Dermis blood vessel endothelial cell (primary cell): ENCODE data around the gene BTG2. TPM values are rescaled to one million over a fixed set of nuclear protein-coding genes. Genes with fewer than 3 reads are reported as not detected.

Experiments
- DNase-seq: peaks from one replicate; pipeline ENCODE4 v3.0.0; 2010
- total RNA-seq: library from RNA; depleted of rRNA; stranded (reverse); fragments of >200 nt; gene quantifications from 2 replicates; pipeline ENCODE4 v1.2.3, GENCODE V29; 2014

BTG2 gene
- total RNA-seq, 1 donor from 2014 or later = 64.7 TPM

DNA sequence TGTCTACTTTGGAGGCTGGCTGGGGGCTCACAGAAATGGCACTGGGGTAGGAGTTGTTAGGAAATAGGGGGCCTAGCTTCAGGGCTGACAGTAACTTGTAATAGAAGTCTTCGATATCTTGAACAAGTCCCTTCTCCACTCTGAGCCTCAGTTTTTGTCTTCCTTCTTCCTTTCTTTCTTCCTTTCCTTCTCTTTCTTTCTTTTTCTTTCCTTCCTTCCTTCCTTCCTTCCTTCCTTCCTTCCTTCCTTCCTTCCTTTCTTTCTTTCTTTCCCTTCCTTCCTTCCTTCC is 12.9 kb downstream of the BTG2 start:
- no peak for DNase-seq

DNA sequence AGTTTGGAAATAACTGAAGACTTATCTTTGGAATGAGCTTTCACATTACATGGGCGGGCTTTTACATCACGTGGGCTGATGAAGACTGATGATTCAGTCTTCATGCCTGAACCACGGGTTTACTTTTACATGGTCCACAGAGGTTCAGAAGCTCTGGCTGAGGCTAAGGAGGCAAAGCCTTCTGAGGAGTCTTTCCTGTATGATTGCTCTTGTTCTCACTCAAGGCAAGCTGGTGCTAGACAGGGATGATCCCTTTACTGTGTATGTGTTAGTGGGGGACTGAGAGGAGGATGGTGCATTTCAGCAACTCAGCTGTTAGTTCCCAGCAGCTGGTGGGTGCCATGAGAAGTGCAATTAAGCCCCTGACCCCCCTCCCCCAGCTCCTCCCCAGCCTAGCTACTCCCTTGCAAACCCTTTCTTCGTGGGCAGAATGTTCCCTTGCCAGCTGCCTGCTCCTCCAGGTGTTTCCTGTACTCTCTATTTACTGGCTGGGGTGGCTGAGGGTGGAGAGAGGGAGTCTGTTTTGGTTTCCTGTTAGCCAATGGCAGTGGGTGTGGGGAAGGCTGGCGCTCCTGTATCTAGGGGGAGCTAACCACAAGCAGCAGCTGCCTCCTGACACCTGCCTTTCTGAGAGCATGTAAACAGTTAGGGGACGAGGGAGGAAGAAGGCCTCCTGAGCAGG is 15.4 kb downstream of the BTG2 start:
- DNase-seq = peak; percentile 93

DNA sequence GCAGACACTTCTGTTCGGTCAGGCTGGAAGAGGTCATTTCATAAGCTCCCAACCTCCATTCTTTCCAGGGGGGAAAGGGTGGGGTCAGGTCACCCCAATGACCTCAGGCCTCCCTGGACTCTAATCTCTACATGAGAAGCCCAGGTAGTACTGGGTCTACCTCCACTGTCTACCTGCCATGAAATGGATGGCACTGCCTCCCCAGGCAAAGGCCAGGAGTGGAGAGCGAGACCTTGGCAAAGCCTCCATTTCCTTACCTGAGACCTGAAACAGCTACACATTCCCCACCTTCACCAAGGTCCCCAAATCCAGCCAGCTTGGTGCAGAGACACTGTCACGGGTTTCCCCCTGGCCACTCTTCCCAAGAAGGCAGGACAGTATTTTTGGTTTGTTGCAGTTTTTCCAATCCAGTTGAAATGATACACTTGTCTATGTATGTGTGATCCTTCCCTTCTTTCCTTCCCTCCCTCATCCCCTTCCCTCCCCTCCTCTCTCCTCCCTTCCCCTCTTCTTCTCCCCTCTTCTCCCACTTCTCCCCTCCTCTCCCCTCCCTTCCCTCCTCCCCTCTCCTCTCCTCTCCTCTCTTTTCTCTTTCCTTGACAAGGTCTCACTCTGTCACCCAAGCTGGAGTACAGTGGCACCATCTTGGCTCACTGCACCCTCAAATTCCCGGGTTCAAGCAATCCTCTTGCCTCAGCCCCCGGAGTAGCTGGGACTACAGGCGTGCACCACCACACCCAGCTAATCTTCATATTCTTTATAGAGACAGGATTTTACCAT is 16.1 kb downstream of the BTG2 start:
- DNase-seq = no peak

DNA sequence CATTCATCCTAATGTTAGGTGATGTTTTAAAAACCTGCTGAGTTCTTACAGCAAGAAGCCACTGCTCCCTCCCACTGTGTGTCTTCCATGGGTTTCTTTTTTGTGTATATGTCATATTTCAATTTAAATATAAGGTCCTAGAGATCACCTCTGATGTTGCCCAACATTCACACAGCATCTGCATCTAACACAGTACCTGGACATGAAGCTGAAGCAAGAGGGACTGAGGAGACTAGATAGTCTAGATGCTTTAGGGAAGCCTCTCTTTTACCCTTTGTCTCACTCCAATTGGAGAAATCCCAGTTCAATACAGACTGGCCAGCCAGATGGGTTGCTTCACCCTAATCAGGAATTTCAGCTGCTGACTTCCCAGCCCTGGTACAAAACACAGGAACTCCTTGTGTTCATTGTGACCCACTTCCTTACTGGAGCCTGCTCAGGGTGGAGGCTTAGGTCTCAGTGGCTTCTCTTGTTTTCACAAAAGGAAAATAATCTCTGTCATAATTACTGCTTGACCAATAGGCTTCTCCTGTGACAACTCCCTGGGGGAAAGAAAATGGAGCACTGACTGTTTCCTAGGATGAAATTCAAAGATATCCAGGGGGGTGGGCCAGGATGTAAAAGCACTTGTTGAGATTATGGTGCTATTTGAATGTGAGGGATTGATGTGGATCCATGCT is 17.3 kb downstream of the BTG2 start:
- DNase-seq = peak; percentile 88

DNA sequence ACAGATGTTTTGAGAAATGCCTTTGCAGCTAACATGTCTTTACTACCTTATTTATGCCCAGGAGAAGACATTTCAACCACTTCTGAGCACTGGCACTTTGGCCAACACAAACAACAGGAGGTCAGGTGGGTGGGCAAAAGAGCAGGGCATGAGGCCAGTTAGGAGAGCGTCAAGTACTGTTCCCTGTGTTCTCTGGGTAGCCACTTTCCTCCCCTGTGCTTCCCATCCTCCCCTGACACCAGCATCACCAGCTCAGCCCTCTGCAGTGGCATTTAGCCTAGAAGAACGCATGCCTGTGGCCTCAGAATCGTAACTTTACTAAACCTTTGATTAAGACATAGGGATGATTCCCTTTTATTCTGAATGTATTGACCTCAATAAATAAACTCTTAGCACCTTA is 18.3 kb downstream of the BTG2 start:
- no peak for DNase-seq

DNA sequence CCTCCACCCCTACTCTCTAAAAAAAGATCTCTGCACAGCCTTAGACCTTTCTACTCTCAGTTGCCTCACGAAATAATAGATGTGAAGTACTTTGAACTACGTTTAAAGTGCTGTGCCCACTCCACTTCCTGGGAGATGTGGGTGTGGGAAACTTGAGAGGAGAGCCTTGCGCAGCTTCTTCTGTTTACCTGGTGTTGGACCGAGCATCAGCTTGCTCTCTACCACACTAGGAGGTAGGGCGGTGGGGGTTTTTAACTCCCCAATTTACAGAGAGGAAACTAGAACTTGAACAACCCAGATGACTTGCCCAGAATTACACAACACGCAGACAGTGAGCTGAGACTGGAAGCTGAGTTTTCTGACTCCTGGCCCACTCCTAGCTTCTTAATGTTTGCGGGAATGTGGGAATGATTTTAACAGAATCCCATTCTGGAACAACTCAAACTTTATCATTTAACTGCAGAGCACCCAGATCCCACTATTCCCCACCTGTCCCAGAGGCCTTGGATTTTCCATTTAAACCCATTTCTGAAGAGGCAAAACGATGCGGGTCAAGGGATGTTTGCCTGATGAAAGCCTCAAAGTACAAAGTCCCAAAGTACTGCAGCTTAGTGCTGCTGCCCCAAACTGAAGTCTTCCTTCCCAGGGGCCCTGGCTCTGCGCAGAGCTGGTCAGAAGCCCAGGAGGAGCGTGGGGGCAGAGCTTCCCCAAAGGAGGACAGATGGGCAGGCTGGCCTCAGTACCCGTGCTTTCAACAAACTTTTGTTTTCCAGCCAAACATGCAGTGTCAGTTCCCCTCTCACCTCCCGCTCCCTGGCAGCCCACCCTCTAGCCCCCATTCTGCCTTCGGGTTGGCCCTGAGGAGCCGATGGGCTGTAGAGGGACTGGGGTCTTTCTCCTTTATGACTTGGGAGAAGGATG is 19.0 kb downstream of the BTG2 start:
- DNase-seq = no peak

DNA sequence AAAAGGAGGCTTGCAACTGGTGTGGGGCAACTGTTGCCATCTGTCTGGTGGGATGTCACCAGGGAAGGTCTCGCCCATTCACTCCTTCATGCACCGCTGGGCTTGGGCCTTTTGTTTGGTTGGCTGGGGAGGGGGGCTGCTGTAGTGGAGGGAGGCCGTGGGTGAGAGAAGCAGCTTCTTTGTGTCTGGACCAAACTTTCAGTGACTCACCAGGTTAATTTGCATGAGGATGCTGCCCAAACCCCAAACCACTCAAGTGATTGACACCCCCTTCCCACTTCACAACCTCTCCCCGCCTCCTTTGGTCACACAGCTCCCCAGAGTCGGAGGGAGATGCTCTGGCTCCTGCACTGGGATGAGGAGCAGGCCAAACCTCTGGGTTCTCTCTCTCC is 19.7 kb downstream of the BTG2 start:
- DNase-seq = peak; percentile 30

DNA sequence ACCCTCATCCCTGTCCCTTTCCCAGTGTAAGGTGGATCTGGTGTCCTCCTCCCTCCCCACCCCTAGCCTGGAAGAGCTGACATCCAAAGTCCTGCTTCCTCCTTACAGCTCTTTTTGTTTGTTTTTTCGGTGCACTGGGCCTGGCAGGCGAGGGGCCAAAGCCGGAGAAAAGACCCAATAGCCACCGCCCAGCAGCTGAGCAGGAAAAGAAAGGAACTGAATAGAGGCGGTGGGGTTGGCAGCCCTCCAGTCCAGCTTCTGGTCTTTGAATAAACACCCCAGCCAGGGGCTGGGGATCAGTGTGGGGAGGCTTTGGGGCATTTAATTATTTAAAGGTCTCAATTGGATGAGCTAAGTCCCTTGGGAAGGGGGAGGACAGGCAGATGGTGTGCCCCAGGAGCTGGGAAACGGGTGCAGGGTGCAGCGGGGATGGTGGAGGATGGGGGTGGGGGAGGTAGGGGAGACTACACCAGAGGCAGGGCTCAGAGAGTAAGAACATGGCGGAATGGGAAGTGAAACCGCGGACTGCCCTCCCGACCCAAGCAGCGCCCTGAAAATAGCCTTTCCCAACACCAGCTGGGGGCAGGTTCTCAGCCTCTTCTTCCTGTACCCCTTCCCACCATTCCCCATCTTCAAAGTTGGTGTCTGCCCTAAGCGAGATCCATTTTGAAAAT is 20.2 kb downstream of the BTG2 start:
- DNase-seq = peak; percentile 53

DNA sequence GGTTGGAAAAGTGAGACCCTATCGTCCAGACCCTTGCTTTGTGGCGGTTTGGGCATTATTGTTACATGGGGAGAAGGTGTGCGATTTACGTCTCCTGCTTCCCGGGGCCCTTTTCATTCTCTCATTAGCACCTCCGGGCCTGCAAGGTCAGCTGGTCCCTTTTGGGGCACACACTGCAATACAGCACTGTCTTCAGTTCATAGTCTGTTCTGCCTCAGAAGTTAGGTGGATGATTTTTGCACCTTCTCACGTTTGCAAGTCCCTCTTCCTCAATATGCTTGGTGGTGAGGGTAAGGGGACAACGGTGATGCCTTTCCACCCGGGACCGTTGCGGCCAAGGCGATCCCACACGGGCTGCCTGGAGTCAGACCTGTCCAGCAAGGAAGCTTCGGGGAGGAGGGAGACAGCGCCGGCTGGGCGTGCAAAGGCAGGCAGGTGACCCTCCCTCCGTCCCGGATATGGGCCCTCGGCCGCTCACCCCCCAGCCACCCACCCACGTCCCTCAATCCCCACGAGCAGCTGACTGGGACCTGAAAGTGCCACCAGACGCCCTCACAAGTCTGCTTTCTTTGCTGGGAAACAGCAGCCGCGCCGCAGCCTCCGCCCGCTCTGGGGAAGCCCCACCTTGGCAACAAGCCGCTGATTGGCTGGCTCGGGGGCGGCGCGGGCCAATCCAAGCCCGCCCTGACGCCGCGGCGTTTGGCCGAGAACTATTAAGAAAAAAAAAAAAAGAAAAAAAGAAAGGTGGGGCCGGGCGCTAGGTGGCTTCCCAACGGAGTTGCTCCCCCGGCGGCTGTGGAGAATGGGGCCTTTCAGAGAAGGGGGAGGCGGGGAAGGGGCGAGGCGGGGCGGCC is 21.7 kb downstream of the BTG2 start:
- DNase-seq = peak; percentile 95

DNA sequence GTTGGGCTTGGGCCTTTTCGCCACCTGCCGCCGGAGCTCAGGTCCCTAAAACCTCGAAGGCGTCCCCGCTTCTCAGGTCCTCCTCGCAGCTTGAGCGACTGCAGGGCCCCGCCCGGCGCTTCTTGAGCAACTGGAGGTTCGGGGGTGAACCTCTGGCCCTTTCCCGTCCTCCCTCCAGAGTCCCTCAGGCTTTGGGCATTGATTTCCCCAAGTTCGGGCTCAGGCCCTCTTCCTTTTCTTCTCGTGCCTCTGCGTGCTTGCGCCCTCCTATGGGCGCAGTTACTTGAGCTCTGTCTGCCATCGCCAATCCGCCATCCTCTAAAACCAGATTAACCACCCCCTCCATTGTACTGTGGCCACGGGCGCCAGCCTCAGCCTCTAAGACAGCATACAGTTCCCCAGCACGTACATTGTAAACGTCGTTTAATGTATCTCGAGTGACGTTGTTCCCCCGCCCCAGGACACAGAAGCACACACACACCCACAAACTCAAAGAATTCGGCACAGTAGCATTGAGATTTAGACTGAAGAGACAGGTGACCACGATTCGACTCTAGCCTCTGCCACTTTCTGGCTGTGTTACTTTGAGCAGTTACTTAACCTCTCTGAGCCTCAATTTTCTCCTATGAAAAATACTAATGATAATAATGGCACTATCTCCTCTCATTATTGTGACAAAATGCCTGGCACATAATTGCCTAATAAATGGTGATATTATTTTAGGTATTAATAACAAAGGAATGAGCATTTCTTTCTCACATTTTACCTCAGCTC is 22.6 kb downstream of the BTG2 start:
- DNase-seq = peak; percentile 73

DNA sequence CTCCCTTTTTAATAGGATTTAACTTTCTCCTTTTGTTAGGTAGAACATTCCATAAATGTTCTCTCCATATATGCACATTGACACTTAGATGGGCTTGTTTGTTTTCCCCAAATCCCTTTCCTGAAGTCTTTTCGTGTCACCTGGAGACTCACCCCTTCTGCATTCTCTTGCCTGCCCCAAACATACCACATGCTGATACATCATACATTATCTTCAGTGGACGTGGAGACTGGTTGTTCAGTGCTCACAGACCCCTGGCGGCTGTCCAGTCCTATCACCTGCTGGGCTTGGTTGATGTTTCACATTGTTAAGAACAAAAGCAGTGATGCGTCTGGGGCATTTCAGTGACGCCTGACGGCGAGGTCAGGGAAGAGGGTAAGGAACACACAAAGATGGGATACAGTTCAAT is 23.4 kb downstream of the BTG2 start:
- DNase-seq = peak; percentile 76

DNA sequence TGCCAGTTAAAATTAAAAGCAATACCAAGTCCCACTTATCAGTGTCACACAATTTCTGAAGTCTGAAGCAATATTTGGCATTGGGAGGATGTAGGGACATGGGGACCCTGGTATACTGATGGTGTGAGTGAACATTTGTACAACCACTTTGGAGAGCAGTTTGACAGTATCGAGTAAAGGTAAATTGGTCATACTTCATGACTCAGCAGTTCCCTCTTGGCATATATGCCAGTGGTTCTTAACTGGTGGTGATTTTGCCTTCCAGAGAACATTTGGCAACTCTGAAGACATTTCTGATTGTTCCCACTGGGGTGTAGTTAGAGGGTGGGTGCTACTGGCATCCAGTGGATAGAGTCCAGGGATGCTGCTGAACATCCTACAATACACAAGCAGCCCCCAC is 25.9 kb downstream of the BTG2 start:
- DNase-seq = no peak

DNA sequence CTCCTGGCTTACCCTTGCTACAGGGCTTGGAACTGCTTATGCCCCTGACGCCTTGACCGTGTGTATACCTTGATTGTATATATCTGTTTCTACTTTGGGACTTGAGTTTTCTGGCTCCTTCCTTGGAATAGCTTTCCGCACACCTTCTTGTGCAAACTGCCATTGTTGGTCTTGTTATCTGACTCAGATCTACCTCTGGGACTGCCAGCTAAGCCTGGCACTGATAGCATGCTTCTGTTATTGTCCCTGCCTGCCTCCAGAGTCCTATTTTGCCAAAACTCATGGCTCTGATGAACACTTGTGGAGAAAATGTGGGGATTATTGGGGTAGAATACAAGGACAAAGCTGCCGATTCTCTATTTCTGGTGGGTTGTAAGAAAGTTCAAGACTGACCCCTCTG is 30.2 kb downstream of the BTG2 start:
- DNase-seq = no peak

DNA sequence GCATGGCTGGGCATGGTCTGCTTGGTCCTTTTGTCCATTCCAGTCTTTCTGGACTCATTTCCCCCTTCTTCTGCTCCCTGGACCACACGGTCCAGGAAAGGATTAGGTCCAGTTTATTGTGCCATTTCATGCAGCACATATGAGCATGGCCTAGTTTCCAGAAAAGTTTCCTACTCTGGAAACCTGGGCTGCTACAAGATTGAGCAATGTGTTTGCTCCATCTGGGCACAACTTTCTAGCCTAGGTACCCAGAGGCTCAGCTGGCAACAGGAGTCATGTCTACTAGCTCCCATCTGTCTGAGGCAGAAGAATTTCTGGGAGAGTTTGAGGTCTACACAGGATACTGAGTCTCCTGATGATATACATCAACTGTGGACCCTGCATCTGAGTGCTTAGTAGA is 30.8 kb downstream of the BTG2 start:
- no peak for DNase-seq

DNA sequence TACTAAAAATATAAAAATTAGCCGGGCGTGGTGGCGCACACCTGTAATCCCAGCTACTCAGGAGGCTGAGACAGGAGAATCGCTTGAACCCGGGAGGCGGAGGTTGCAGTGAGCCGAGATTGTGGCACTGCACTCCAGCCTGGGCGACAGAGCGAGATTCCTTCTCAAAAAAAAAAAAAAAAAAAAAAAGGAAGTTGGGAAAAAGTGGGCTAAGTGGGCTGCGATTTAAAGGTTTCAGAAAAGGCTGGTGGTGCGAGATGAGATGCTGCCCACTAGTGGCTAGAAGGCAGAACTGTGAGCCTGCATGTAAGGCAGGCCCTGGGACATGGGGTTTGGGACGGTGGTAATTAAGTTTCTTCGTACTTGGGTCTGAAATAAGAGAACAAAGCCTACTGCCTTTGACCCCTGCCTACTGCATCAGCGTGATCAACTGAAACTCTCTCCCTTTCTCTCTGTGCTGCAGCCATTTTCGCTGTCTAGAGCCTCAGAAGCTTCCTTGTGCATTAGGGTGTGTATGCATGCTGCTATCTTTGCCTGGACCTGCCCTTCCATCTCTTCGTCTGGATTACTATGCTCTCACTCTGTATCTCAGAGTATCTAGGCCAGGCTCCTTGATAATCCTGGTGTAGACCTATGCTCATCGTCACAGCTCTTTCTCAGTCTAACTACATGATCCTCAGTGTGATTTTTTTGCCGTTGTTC is 33.2 kb downstream of the BTG2 start:
- peak; percentile 87 for DNase-seq

DNA sequence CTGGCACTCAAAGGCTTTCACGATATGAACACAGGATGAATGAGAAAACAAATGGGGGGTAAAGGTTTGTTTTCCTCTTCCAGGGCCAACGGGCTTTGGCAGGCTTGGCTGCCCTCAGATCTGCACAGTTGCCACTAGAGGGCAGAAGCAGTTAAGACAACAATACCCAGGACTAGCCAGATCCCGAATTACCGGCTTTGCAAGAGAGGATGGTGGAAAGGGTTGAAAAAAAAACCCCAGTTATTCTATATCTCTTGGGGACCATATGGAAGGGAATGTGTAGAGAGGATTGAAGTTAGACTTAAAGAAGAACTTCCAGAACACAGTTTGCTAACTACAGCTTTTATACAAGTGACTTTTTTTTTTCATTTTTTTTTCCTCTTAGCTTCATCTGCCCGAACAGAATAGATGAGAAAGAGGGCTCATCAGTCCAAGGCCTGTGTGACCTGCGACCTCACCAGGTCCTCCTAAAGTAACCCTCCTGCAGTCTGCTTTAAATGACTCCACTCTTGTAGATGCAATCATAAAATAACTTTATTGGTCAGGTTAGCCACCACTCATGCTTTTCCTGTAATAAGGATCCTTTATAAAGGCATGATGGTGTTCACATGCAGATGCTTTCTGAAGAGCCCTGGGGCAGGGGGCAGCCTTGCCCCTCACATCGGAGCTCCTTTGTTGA is 34.9 kb downstream of the BTG2 start:
- peak; percentile 89 for DNase-seq

DNA sequence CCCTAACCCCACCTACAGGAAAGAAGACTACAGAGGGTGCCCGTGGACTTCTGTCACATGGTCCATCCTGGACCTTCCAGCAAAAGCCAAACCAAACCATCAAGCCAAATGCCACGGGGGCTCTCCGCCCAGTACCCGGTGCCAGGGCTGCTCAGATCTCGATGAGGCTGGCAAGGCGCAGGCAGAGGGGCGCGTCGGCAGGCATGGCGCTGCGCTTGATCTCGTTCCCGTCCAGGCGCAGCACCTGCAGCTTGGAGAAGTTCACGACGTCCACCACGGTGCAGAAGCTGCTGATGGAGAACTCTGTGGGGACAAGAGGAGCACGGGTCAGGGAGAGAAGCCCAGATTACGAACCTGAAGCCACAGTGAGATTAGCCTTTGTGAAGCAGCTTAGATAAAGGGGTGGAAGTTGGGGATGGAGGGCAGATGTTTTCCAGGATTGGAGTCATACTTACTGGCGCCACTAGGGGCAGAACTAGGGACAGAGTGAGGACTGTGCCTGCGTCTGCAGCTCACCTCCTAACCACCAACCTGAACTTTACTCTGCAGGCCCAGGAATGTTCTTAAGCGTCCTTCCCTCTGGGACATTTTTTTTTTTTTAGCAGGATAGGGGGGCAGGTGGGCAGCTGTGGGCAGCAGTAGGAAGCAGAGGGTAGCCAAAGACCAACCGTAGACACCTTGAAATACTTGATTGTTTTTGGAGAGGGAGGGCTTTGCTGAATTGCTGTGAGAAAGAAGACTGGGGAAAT is 37.0 kb downstream of the BTG2 start:
- peak; percentile 69 for DNase-seq

DNA sequence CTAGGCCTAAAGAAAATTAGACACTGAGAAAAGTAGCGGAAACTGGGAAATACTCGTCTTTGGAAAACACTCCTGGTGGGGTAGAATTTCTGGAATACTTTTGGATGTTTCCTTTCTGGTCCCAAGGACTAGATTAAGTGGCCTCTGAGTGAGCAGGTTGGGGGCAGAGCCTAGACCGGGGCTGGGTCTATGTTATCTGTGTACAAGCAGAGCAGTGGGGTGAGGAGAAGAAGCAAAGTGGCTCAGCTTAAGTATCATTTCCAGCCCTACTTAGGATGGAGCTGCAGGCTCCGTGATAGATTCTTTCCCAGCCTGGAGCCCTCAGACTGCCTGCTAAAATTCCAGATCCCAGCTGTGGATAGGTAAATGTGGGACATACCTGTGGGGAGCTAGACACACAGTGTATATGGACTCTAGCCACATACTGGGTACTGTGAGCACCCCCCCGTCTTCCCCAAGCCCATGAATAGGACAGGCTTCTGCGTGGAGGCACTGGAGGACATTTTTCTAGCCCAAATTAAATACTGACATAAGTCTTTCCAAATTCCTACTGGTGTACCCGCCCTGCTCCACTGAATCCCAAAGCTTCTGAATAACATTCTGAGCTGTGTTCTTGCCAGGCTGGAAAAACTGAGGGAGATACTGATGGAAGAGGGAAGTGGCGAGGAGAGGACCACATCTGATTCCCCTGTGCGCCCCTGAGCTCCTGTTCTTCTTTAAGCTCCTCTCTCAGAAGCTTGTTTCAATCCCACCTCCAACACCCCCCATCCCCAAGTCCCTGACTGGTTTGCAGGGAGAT is 38.8 kb downstream of the BTG2 start:
- no peak for DNase-seq
